ENCODE data around the gene KDM5A. TPM values are rescaled to one million over a fixed set of nuclear protein-coding genes. Genes with fewer than 3 reads are reported as not detected.
"Not testable (repeated sequence)": the region's sequence is repeated elsewhere in the genome, so short reads cannot be mapped to it uniquely, and the experiment has no call there.

Gene KDM5A
- polyA plus RNA-seq, 1 experiment, result 33.9 TPM

- H3K27ac ChIP-seq (ENCODE audit: low read depth, low read length), result no peak overlapping the region
- TF ChIP-seq CTCF (IDR thresholded peaks at IDR 0.05; ENCODE audit: low read depth, low read length), result no peak
- peaks cover 8% of the 10 kb centered on the region for H3K9me3 ChIP-seq (ENCODE audit: control insufficient read depth, insufficient read depth, low read length)
- no peak for DNase-seq (ENCODE audit: low read depth, low spot score)
- no peaks in the 10 kb centered on the region for H3K27me3 ChIP-seq (ENCODE audit: control insufficient read depth, insufficient read depth, low read length)
- POLR2A ChIA-PET, result no interaction called here
- CTCF ChIA-PET, result no interaction called here
- no peak overlapping the region for H3K4me3 ChIP-seq (ENCODE audit: low read depth, low read length)
Measured at GRCh38 chr12:359091-359490, 30.0 kb downstream of the KDM5A start.

- Histone ChIP-seq H3K9me3 (ENCODE audit: control insufficient read depth, insufficient read depth, low read length) (peaks cover 8% of the 10 kb centered on the region), H3K4me3 (ENCODE audit: low read depth, low read length) (no peak overlapping the region), H3K27ac (ENCODE audit: low read depth, low read length) (no peak overlapping the region), H3K27me3 (ENCODE audit: control insufficient read depth, insufficient read depth, low read length) (no peaks in the 10 kb centered on the region)
- CTCF ChIA-PET, result interaction anchor here (0.5 kb wide), 1 partner anchor 17 kb away, joined by 3 read pairs; no protein-coding TSS in a partner anchor
- no peak for DNase-seq (ENCODE audit: low read depth, low spot score)
- POLR2A ChIA-PET, result no interaction called here
- TF ChIP-seq CTCF (IDR thresholded peaks at IDR 0.05; ENCODE audit: low read depth, low read length), result no peak
Measured at GRCh38 chr12:356276-356988, 32.7 kb downstream of the KDM5A start.

GRCh38 chr12:351197-351596 lies 37.9 kb downstream of the KDM5A start:
- DNase-seq (ENCODE audit: low read depth, low spot score); CTCF ChIA-PET; H3K27ac ChIP-seq (ENCODE audit: low read depth, low read length); H3K27me3 ChIP-seq (ENCODE audit: control insufficient read depth, insufficient read depth, low read length); H3K4me3 ChIP-seq (ENCODE audit: low read depth, low read length); POLR2A ChIA-PET; H3K9me3 ChIP-seq (ENCODE audit: control insufficient read depth, insufficient read depth, low read length): not testable (repeated sequence)

- CTCF ChIA-PET, result interaction anchor here (0.5 kb wide), 1 partner anchor 464 kb away, joined by 3 read pairs; no protein-coding TSS in a partner anchor
- DNase-seq (ENCODE audit: low read depth, low spot score); H3K27me3 ChIP-seq (ENCODE audit: control insufficient read depth, insufficient read depth, low read length); POLR2A ChIA-PET; H3K27ac ChIP-seq (ENCODE audit: low read depth, low read length); H3K4me3 ChIP-seq (ENCODE audit: low read depth, low read length); H3K9me3 ChIP-seq (ENCODE audit: control insufficient read depth, insufficient read depth, low read length): not testable (repeated sequence)
Measured at GRCh38 chr12:349625-350024, 39.5 kb downstream of the KDM5A start.

GRCh38 chr12:343036-343435 lies 46.1 kb downstream of the KDM5A start:
- H3K27me3 ChIP-seq (ENCODE audit: control insufficient read depth, insufficient read depth, low read length); DNase-seq (ENCODE audit: low read depth, low spot score); H3K27ac ChIP-seq (ENCODE audit: low read depth, low read length); POLR2A ChIA-PET; H3K4me3 ChIP-seq (ENCODE audit: low read depth, low read length); CTCF ChIA-PET; H3K9me3 ChIP-seq (ENCODE audit: control insufficient read depth, insufficient read depth, low read length): not testable (repeated sequence)

GRCh38 chr12:337039-337438 lies 52.1 kb downstream of the KDM5A start:
- ChIA-PET POLR2A (no interaction called here), CTCF (no interaction called here)
- no peak for DNase-seq (ENCODE audit: low read depth, low spot score)
- no peak for TF ChIP-seq CTCF (IDR thresholded peaks at IDR 0.05; ENCODE audit: low read depth, low read length)
- H3K9me3 ChIP-seq (ENCODE audit: control insufficient read depth, insufficient read depth, low read length), result no peaks in the 10 kb centered on the region
- H3K27me3 ChIP-seq (ENCODE audit: control insufficient read depth, insufficient read depth, low read length), result no peaks in the 10 kb centered on the region
- no peak overlapping the region for H3K4me3 ChIP-seq (ENCODE audit: low read depth, low read length)
- no peak overlapping the region for H3K27ac ChIP-seq (ENCODE audit: low read depth, low read length)

All from AG04450 (cell line).